Measurements from ENCODE around the gene ETV2.

The ETV2 gene

DNA sequence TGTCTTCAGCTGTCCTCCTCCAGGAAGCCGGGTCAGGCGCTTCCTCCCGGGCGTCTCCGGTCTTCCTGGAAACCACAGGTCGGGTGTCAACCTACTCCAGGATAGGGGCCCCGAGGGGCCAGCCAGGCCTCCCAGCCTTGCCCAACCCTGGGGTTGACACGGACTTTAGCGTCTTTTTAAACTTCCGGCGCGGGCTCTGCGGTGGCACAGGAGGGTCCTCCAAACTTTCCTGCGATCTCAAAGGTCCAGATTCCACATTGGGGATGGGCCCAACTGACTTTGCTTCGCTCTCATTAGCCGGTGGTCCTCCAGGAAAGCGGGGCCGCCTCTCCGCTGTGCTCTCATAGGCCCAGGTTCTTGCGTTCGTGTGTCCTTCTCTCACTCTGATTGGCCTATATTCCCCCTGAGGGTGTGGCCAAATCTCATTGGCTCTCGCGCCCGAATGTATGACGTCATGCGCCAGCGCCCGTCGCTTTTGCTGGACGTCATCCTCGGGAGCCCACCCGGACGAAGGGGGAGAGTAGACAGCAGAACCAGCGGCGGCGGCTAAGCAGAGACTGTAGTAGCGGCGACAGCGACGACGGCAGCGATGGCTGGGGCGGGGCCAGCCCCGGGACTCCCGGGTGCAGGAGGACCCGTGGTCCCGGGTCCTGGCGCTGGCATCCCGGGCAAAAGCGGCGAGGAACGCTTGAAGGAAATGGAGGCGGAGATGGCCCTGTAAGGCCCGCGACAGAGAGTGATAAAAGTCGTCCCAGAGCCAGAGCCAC is 12.8 kb upstream of the ETV2 start, which contains the start of gene RBM42 (continued):
- TF ChIP-seq REST (tag by site-specific recombination; IDR thresholded peaks at IDR 0.05) = peak; percentile 61

DNA sequence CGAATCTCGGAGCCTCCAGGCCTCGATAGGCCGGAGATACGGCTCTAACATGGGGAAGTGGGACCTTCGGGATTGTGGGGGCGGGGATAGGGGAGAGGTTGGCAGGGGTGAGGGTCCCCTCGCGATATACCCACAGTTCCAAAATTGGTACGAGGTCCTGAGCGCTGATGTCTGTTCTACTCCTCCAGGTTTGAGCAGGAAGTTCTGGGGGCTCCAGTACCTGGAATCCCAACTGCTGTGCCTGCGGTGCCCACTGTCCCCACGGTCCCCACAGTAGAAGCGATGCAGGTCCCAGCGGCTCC is 12.3 kb upstream of the ETV2 start:
- CTCF ChIA-PET = interaction anchor here (0.6 to 1.2 kb wide), 6 partner anchors 14 to 598 kb away, joined by 3 to 6 read pairs (median 4); partner anchors contain the start of gene COX6B1
- H3K4me1 ChIP-seq (ENCODE audit: control insufficient read depth, insufficient read depth, low read length) = peaks cover 13% of the 10 kb centered on the region
- H3K27ac ChIP-seq (ENCODE audit: extremely low read depth, low read depth, low read length) = peak overlapping the region; percentile 80
- TF ChIP-seq, protein P1, sequence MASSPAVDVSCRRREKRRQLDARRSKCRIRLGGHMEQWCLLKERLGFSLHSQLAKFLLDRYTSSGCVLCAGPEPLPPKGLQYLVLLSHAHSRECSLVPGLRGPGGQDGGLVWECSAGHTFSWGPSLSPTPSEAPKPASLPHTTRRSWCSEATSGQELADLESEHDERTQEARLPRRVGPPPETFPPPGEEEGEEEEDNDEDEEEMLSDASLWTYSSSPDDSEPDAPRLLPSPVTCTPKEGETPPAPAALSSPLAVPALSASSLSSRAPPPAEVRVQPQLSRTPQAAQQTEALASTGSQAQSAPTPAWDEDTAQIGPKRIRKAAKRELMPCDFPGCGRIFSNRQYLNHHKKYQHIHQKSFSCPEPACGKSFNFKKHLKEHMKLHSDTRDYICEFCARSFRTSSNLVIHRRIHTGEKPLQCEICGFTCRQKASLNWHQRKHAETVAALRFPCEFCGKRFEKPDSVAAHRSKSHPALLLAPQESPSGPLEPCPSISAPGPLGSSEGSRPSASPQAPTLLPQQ (tag by site-specific recombination; IDR thresholded peaks at IDR 0.05) = no peak
- TF ChIP-seq ZSCAN30 (tag by site-specific recombination; IDR thresholded peaks at IDR 0.05) (no peak), ZNF146 (tag by site-specific recombination; IDR thresholded peaks at IDR 0.05) (no peak), ZNF596 (tag by site-specific recombination; IDR thresholded peaks at IDR 0.05) (0 out of 2 replicates have a peak, but pooled peaks have one; percentile 5), ZNF777 (tag by site-specific recombination; IDR thresholded peaks at IDR 0.05; ENCODE audit: borderline replicate concordance) (no peak; the same call in 1 of the 2 replicates), ZNF2 (tag by site-specific recombination; IDR thresholded peaks at IDR 0.05) (no peak), MYNN (tag by site-specific recombination; IDR thresholded peaks at IDR 0.05; ENCODE audit: borderline replicate concordance) (no peak)
- H3K36me3 ChIP-seq (ENCODE audit: control insufficient read depth in 2 of 2, insufficient read depth in 1 of 2, low read length in 2 of 2) = peaks cover 44 to 70% of the 10 kb centered on the region in 2 experiments
- POLR2A ChIA-PET = interaction anchor here (0.9 to 4.6 kb wide), 3 partner anchors 9 to 14 kb away, joined by 3 to 42 read pairs (median 3); no protein-coding TSS in a partner anchor
- H3K4me3 ChIP-seq (ENCODE audit: low read depth, low read length) = peak overlapping the region; percentile 62
- H3K9me3 ChIP-seq (ENCODE audit: control insufficient read depth, insufficient read depth, low read depth, low read length) = no peaks in the 10 kb centered on the region

DNA sequence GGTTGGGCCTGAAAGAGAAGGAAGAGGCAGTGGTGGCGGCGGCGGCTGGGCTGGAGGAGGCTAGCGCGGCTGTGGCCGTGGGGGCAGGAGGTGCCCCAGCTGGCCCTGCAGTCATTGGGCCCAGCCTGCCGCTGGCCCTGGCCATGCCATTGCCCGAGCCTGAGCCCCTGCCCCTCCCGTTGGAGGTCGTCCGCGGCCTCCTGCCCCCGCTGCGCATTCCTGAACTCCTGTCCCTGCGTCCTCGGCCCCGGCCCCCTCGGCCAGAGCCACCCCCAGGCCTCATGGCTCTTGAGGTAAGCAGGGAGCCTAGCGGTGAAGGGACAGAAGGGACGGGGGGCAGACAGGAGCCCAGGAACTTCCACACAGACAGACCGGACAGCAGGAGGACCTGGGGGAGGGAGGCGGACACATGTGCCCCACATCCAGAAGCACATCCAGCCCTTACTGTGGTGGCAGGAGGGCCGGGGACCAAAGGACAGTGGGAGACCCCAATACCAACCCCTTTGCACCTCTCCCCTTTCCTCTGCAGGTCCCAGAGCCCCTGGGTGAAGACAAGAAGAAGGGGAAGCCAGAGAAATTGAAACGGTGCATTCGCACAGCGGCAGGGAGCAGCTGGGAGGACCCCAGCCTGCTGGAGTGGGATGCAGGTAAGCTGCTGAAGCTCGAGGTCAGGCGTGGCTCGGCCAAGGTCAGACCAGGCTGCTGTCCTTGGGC is 7.7 kb upstream of the ETV2 start:
- peaks cover 86 to 91% of the 10 kb centered on the region in 2 experiments for H3K36me3 ChIP-seq (ENCODE audit: control insufficient read depth in 2 of 2, insufficient read depth in 1 of 2, low read length in 2 of 2)
- TF ChIP-seq ZNF114 (tag by site-specific recombination; IDR thresholded peaks at IDR 0.05) (no peak), ZNF704 (tag by site-specific recombination; IDR thresholded peaks at IDR 0.05) (no peak), PRDM10 (tag by site-specific recombination; IDR thresholded peaks at IDR 0.05) (no peak), FEZF1 (tag by site-specific recombination; IDR thresholded peaks at IDR 0.05) (no peak), ZNF48 (tag by site-specific recombination; IDR thresholded peaks at IDR 0.05) (no peak)
- TF ChIP-seq, protein P2, sequence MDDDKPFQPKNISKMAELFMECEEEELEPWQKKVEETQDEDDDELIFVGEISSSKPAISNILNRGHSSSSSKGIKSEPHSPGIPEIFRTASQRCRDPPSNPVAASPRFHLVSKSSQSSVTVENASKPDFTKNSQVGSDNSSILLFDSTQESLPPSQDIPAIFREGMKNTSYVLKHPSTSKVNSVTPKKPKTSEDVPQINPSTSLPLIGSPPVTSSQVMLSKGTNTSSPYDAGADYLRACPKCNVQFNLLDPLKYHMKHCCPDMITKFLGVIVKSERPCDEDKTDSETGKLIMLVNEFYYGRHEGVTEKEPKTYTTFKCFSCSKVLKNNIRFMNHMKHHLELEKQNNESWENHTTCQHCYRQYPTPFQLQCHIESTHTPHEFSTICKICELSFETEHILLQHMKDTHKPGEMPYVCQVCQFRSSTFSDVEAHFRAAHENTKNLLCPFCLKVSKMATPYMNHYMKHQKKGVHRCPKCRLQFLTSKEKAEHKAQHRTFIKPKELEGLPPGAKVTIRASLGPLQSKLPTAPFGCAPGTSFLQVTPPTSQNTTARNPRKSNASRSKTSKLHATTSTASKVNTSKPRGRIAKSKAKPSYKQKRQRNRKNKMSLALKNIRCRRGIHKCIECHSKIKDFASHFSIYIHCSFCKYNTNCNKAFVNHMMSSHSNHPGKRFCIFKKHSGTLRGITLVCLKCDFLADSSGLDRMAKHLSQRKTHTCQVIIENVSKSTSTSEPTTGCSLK (tag by site-specific recombination; IDR thresholded peaks at IDR 0.05) = no peak
- CTCF ChIA-PET = no interaction called here

More for the DNA sequence above, 7.7 kb upstream of the ETV2 start:
- H3K4me3 ChIP-seq (ENCODE audit: low read depth, low read length) = no peak overlapping the region
- H3K4me1 ChIP-seq (ENCODE audit: control insufficient read depth, insufficient read depth, low read length) = peaks cover 9% of the 10 kb centered on the region
- no peaks in the 10 kb centered on the region for H3K9me3 ChIP-seq (ENCODE audit: control insufficient read depth, insufficient read depth, low read depth, low read length)
- H3K27ac ChIP-seq (ENCODE audit: extremely low read depth, low read depth, low read length) = peak overlapping the region; percentile 37; the same call in 1 of the 2 replicates
- POLR2A ChIA-PET = interaction anchor here (0.7 to 4.6 kb wide), 3 partner anchors 9 to 320 kb away, joined by 4 to 42 read pairs (median 5); no protein-coding TSS in a partner anchor
